LNCAP (cell line): ENCODE measurements around the gene KRTAP17-1.

ENCODE experiments used
- CTCF ChIP-seq: fragments of 450-650 bp; IDR thresholded peaks from 2 replicates; pipeline ENCODE4 v1.5.1; 2017; ENCODE audit warnings: mild to moderate bottlenecking

The KRTAP17-1 gene

GRCh38 chr17:41267711-41268110 lies 47.8 kb downstream of the KRTAP17-1 start:
- TF ChIP-seq CTCF: no peak

DNA sequence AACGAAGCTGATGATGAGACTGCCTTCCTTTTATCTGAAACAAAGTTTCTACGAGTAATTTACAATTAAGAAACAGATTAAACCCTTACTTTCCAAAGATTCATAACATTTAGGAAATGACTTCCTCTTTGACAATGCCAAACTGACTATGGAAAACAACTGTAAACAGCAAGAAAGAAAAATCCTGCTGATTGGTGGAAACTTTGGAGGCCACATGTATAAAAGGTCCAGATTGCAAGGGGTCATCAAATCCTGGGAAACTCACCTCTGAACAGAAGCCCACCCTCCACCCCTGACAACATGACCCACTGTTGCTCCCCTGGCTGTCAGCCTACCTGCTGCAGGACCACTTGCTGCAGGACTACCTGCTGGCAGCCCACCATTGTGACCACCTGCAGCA lies 50.4 kb downstream of the KRTAP17-1 start, which contains the start of gene KRTAP9-6:
Gene KRTAP9-6, plus strand, starts transcription at position 301 of the 400 bp plus-strand sequence. Its CDS starts 0 bp downstream, at position 301.
- TF ChIP-seq CTCF: no peak
